Skeletal muscle satellite cell (primary cell): ENCODE results near the gene SART3.
"Not testable (repeated sequence)": the region's sequence is repeated elsewhere in the genome, so short reads cannot be mapped to it uniquely, and the experiment has no call there.

Experiments used
- H3K27me3 ChIP-seq: 2 replicates; pipeline ENCODE4 v1.7.0; 2013; ENCODE audit warnings: low read length; ENCODE audit not compliant: control insufficient read depth, insufficient read depth
- H3K36me3 ChIP-seq: 2 replicates; pipeline ENCODE4 v1.7.0; 2013; ENCODE audit warnings: mild to moderate bottlenecking, control low read depth, low read length; ENCODE audit not compliant: insufficient read depth
- H3K4me1 ChIP-seq: 2 replicates; pipeline ENCODE4 v1.7.0; 2013; ENCODE audit warnings: low read length; ENCODE audit not compliant: control insufficient read depth, insufficient read depth
- H3K4me2 ChIP-seq: 2 replicates; pipeline ENCODE4 v1.7.0; 2013; ENCODE audit warnings: mild to moderate bottlenecking, low read length
- H3K4me3 ChIP-seq: 2 replicates; pipeline ENCODE4 v1.7.0; 2013; ENCODE audit warnings: low read length
- H3K9ac ChIP-seq: 2 replicates; pipeline ENCODE4 v1.7.0; 2013; ENCODE audit warnings: mild to moderate bottlenecking, low read depth, low read length, moderate library complexity
- H3K9me3 ChIP-seq: replicated peaks from 2 replicates; pipeline ENCODE4 v1.7.0; 2013; ENCODE audit warnings: mild to moderate bottlenecking, control low read depth, low read length

The SART3 gene

GRCh38 chr12:108574276-108574675 is 13.3 kb upstream of the SART3 start:
- H3K36me3 ChIP-seq, H3K9ac ChIP-seq, H3K4me2 ChIP-seq, H3K27me3 ChIP-seq, H3K9me3 ChIP-seq, H3K4me3 ChIP-seq: not testable (repeated sequence)
- peaks cover 11% of the 10 kb centered on the region for H3K4me1 ChIP-seq

- H3K9me3 ChIP-seq, result no peaks in the 10 kb centered on the region
- H3K4me3 ChIP-seq, result no peak overlapping the region
- H3K4me2 ChIP-seq, result no peak overlapping the region
- peaks cover 11% of the 10 kb centered on the region for H3K4me1 ChIP-seq
- H3K36me3 ChIP-seq, result peaks cover 8% of the 10 kb centered on the region
- H3K9ac ChIP-seq, result no peak overlapping the region
- H3K27me3 ChIP-seq, result no peaks in the 10 kb centered on the region
These were observed 12.3 kb upstream of the SART3 start for GRCh38 chr12:108573317-108573716.

- Histone ChIP-seq H3K4me2 (no peak overlapping the region), H3K9me3 (no peaks in the 10 kb centered on the region), H3K4me1 (peaks cover 11% of the 10 kb centered on the region), H3K27me3 (no peaks in the 10 kb centered on the region), H3K4me3 (no peak overlapping the region), H3K36me3 (peaks cover 18% of the 10 kb centered on the region), H3K9ac (no peak overlapping the region)
These were observed 11.3 kb upstream of the SART3 start for GRCh38 chr12:108572166-108572790.

- H3K4me2 ChIP-seq, result no peak overlapping the region
- no peaks in the 10 kb centered on the region for H3K9me3 ChIP-seq
- no peak overlapping the region for H3K4me3 ChIP-seq
- peaks cover 24% of the 10 kb centered on the region for H3K36me3 ChIP-seq
- peaks cover 8% of the 10 kb centered on the region for H3K4me1 ChIP-seq
- no peaks in the 10 kb centered on the region for H3K27me3 ChIP-seq
- H3K9ac ChIP-seq, result no peak overlapping the region
These were observed 10.7 kb upstream of the SART3 start for GRCh38 chr12:108571609-108572165.

- Histone ChIP-seq H3K4me2 (no peak overlapping the region), H3K4me1 (peaks cover 4% of the 10 kb centered on the region), H3K4me3 (no peak overlapping the region), H3K36me3 (peaks cover 30% of the 10 kb centered on the region), H3K9ac (no peak overlapping the region), H3K27me3 (no peaks in the 10 kb centered on the region), H3K9me3 (no peaks in the 10 kb centered on the region)
These were observed 10.0 kb upstream of the SART3 start for GRCh38 chr12:108570743-108571608.

- Histone ChIP-seq H3K9me3 (no peaks in the 10 kb centered on the region), H3K36me3 (peaks cover 50% of the 10 kb centered on the region), H3K4me1 (peaks cover 12% of the 10 kb centered on the region), H3K9ac (no peak overlapping the region), H3K27me3 (no peaks in the 10 kb centered on the region), H3K4me2 (no peak overlapping the region), H3K4me3 (no peak overlapping the region)
These were observed 7.6 kb upstream of the SART3 start for GRCh38 chr12:108568338-108569154.

- Histone ChIP-seq H3K36me3 (peaks cover 50% of the 10 kb centered on the region), H3K4me2 (no peak overlapping the region), H3K9ac (no peak overlapping the region), H3K9me3 (no peaks in the 10 kb centered on the region), H3K4me1 (peaks cover 12% of the 10 kb centered on the region), H3K4me3 (no peak overlapping the region), H3K27me3 (no peaks in the 10 kb centered on the region)
These were observed 6.7 kb upstream of the SART3 start for GRCh38 chr12:108567406-108568337.

- Histone ChIP-seq H3K4me3 (no peak overlapping the region), H3K9ac (no peak overlapping the region), H3K4me1 (peaks cover 15% of the 10 kb centered on the region), H3K36me3 (peaks cover 50% of the 10 kb centered on the region), H3K9me3 (no peaks in the 10 kb centered on the region), H3K4me2 (no peak overlapping the region), H3K27me3 (no peaks in the 10 kb centered on the region)
These were observed 5.5 kb upstream of the SART3 start for GRCh38 chr12:108566452-108566851.

- Histone ChIP-seq H3K9me3 (no peaks in the 10 kb centered on the region), H3K36me3 (peaks cover 50% of the 10 kb centered on the region), H3K9ac (no peak overlapping the region), H3K4me1 (peaks cover 15% of the 10 kb centered on the region), H3K27me3 (no peaks in the 10 kb centered on the region), H3K4me3 (no peak overlapping the region), H3K4me2 (peak overlapping the region; percentile 27)
These were observed 5.0 kb upstream of the SART3 start for GRCh38 chr12:108565976-108566375.

- H3K9ac ChIP-seq, result no peak overlapping the region
- no peak overlapping the region for H3K4me3 ChIP-seq
- peaks cover 16% of the 10 kb centered on the region for H3K4me1 ChIP-seq
- H3K27me3 ChIP-seq, result no peaks in the 10 kb centered on the region
- peaks cover 50% of the 10 kb centered on the region for H3K36me3 ChIP-seq
- H3K9me3 ChIP-seq, result no peaks in the 10 kb centered on the region
- H3K4me2 ChIP-seq, result no peak overlapping the region
These were observed 4.2 kb upstream of the SART3 start for GRCh38 chr12:108565146-108565545.
